Measurements from ENCODE around the gene MYO7B. TPM values are rescaled to one million over a fixed set of nuclear protein-coding genes. Genes with fewer than 3 reads are reported as not detected.
A peak's percentile ranks its signal among the peaks of the same experiment; 100 is the strongest.

MYO7B gene
- total and polyA plus RNA-seq, 12 donors: 0.13 to 1.5 (median 0.32) TPM; not detected in 1

DNA sequence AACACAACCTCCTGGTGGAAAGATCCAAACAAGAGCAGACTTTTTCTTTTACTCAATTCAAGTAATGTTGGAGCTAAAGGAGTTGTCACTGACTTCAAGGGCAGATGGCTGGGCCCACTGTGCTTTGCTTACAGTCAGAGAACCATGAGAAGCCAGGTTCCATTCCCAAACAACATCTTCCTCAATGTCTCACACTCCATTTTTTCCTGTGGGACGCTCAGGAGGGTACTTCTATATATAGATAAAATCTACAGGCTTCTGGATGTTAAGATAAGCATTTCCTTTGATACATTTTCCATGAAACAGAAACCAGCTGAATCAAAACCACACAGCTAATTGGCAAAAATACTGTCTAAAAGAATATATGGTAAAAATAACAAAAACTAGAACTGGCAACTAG is 23.6 kb upstream of the MYO7B start:
- Histone ChIP-seq H3K27me3 (no peaks in the 10 kb centered on the region), H3K36me3 (replicated peaks in 1 of 2) (peaks cover 0 to 6% of the 10 kb centered on the region in 2 donors), H3K27ac (no peak overlapping the region), H3K4me3 (no peak overlapping the region), H3K4me1 (replicated peaks in 1 of 2) (peaks cover 17 to 49% of the 10 kb centered on the region in 2 donors), H3K9me3 (replicated peaks in 1 of 3) (no peaks in the 10 kb centered on the region)
- no peak for TF ChIP-seq CTCF (IDR thresholded peaks at IDR 0.05)
- TF ChIP-seq POLR2A (IDR thresholded peaks at IDR 0.05): no peak
- 56 to 69% (median 60%) methylated on average over 1 of the region's 1 CpG for WGBS, 4 donors
- DNase-seq: no peak
- intact Hi-C loops (cut with DNase I): no loop called here

- peaks cover 0 to 10% of the 10 kb centered on the region in 2 donors for H3K36me3 ChIP-seq (replicated peaks in 1 of 2)
- H3K27ac ChIP-seq: no peak overlapping the region
- no peak for DNase-seq
- no peaks in the 10 kb centered on the region for H3K27me3 ChIP-seq
- no peak for TF ChIP-seq POLR2A (IDR thresholded peaks at IDR 0.05)
- no peak for TF ChIP-seq CTCF (IDR thresholded peaks at IDR 0.05)
- intact Hi-C loops (cut with DNase I): no loop called here
- H3K4me1 ChIP-seq (replicated peaks in 1 of 2): peaks cover 17 to 50% of the 10 kb centered on the region in 2 donors
- no peak overlapping the region for H3K4me3 ChIP-seq
- 94 to 99% (median 97%) methylated on average over 4 of the region's 4 CpGs for WGBS, 4 donors
- no peaks in the 10 kb centered on the region for H3K9me3 ChIP-seq (replicated peaks in 1 of 3)
These were observed 23.1 kb upstream of the MYO7B start for GRCh38 chr2:127512362-127512761.

GRCh38 chr2:127514076-127514475 is 21.4 kb upstream of the MYO7B start:
- no peak for TF ChIP-seq POLR2A (IDR thresholded peaks at IDR 0.05)
- no peak for TF ChIP-seq CTCF (IDR thresholded peaks at IDR 0.05)
- peak overlapping the region in 1 of 5 donors; percentile 17 for H3K27ac ChIP-seq
- DNase-seq: no peak
- intact Hi-C loops (cut with DNase I): no loop called here
- 74 to 84% (median 77%) methylated on average over 10 of the region's 10 CpGs for WGBS, 4 donors
- no peaks in the 10 kb centered on the region for H3K9me3 ChIP-seq (replicated peaks in 1 of 3)
- peaks cover 6 to 38% of the 10 kb centered on the region in 2 donors for H3K4me1 ChIP-seq (replicated peaks in 1 of 2)
- H3K36me3 ChIP-seq (replicated peaks in 1 of 2): peaks cover 0 to 10% of the 10 kb centered on the region in 2 donors
- no peak overlapping the region for H3K4me3 ChIP-seq
- no peaks in the 10 kb centered on the region for H3K27me3 ChIP-seq

DNA sequence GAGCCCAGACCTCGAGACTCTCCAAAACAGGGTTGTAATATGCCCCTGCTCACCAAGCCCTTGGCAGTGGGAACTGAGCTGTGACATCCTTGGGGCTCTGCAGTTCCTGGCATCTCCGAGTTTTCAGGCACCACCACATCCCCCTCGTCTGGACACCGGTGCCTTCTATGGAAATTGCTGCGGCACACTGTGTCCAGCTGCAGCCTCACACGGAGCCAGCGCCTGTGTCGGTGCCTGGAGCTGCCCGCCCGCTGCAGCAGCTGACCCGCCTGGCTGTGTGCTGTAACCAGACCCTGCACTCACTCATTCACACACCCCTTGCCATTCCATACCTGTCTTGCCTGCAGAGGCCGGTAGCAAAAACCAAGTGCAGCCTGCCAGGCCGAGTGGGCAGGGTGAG is 21.0 kb upstream of the MYO7B start:
- Histone ChIP-seq H3K27me3 (no peaks in the 10 kb centered on the region), H3K36me3 (replicated peaks in 1 of 2) (peaks cover 0 to 10% of the 10 kb centered on the region in 2 donors), H3K4me3 (no peak overlapping the region), H3K9me3 (replicated peaks in 1 of 3) (no peaks in the 10 kb centered on the region), H3K27ac (peak overlapping the region in 1 of 5 donors; percentile 17), H3K4me1 (replicated peaks in 1 of 2) (peaks cover 2 to 35% of the 10 kb centered on the region in 2 donors)
- intact Hi-C loops (cut with DNase I): no loop called here
- 84 to 92% (median 90%) methylated on average over 3 to 13 of the region's 13 CpGs for whole genome bisulfite sequencing, 4 donors
- TF ChIP-seq POLR2A (IDR thresholded peaks at IDR 0.05) (no peak), CTCF (IDR thresholded peaks at IDR 0.05) (no peak)
- DNase-seq: no peak
